HG03159 (cell line): ENCODE measurements around the gene ZDHHC19.
"Not testable (repeated sequence)": the region's sequence is repeated elsewhere in the genome, so short reads cannot be mapped to it uniquely, and the experiment has no call there.

ENCODE experiments used
- ATAC-seq: cut with Tn5 transposase; IDR thresholded peaks from one replicate; pipeline ENCODE4 v1.9.1; 2021; ENCODE audit warnings: mild to moderate bottlenecking, moderate library complexity; ENCODE audit not compliant: unreplicated experiment

Gene ZDHHC19

GRCh38 chr3:196179380-196180308 lies 31.6 kb downstream of the ZDHHC19 start:
- peak; percentile 67 for ATAC-seq

- no peak for ATAC-seq
These were observed 32.2 kb downstream of the ZDHHC19 start for GRCh38 chr3:196178993-196179379.

- no peak for ATAC-seq
These were observed 33.2 kb downstream of the ZDHHC19 start for GRCh38 chr3:196177967-196178366.

GRCh38 chr3:196177567-196177966 lies 33.6 kb downstream of the ZDHHC19 start:
- no peak for ATAC-seq

- ATAC-seq = no peak
These were observed 35.5 kb downstream of the ZDHHC19 start for GRCh38 chr3:196175722-196176121.

GRCh38 chr3:196175116-196175625 lies 36.0 kb downstream of the ZDHHC19 start:
- ATAC-seq = no peak

GRCh38 chr3:196174652-196175051 lies 36.5 kb downstream of the ZDHHC19 start:
- no peak for ATAC-seq

GRCh38 chr3:196170296-196170695 lies 40.9 kb downstream of the ZDHHC19 start:
- not testable (repeated sequence) for ATAC-seq

GRCh38 chr3:196169836-196170240 lies 41.4 kb downstream of the ZDHHC19 start:
- ATAC-seq = no peak

- no peak for ATAC-seq
These were observed 42.3 kb downstream of the ZDHHC19 start for GRCh38 chr3:196168808-196169391.

- no peak for ATAC-seq
These were observed 44.5 kb downstream of the ZDHHC19 start for GRCh38 chr3:196166741-196167140.

GRCh38 chr3:196165850-196166249 lies 45.4 kb downstream of the ZDHHC19 start:
- ATAC-seq = no peak

- ATAC-seq = not testable (repeated sequence)
These were observed 46.1 kb downstream of the ZDHHC19 start for GRCh38 chr3:196165006-196165575.

GRCh38 chr3:196164576-196164975 lies 46.6 kb downstream of the ZDHHC19 start:
- no peak for ATAC-seq

GRCh38 chr3:196163666-196164493 lies 47.3 kb downstream of the ZDHHC19 start:
- no peak for ATAC-seq

- no peak for ATAC-seq
These were observed 48.0 kb downstream of the ZDHHC19 start for GRCh38 chr3:196163212-196163611.

GRCh38 chr3:196162679-196163078 lies 48.5 kb downstream of the ZDHHC19 start:
- no peak for ATAC-seq

- peak; percentile 94 for ATAC-seq
These were observed 51.0 kb downstream of the ZDHHC19 start for GRCh38 chr3:196159952-196160804.

GRCh38 chr3:196159526-196159925 lies 51.7 kb downstream of the ZDHHC19 start:
- ATAC-seq = no peak

- no peak for ATAC-seq
These were observed 55.0 kb downstream of the ZDHHC19 start for GRCh38 chr3:196156160-196156559.
